ENCODE results near the gene EPM2A. TPM values are rescaled to one million over a fixed set of nuclear protein-coding genes. Genes with fewer than 3 reads are reported as not detected.

Gene EPM2A
- total and polyA plus RNA-seq, 2 donors (not counting 3 experiments of a cell fraction or from before 2014, with no cell fraction given) = 3.1 to 4.8 TPM

- no peak for FAIRE-seq
- no peaks in the 10 kb centered on the region for H3K36me3 ChIP-seq (ENCODE audit: control insufficient read depth in 2 of 2, extremely low read depth in 1 of 2, insufficient read depth in 2 of 2, low read length in 2 of 2)
- no peak overlapping the region for H3K4me3 ChIP-seq (replicated peaks in 1 of 3; ENCODE audit: insufficient read depth in 1 of 3, low read depth in 1 of 3, low read length in 3 of 3)
- H3K4me2 ChIP-seq (ENCODE audit: insufficient read depth, low read length) = no peak overlapping the region
- H3K27ac ChIP-seq (ENCODE audit: insufficient read depth, low read depth, low read length) = no peak overlapping the region
- H2AFZ ChIP-seq (ENCODE audit: low read depth, low read length) = peak overlapping the region; percentile 62
- dilution Hi-C loops (cut with MboI; ENCODE audit: extremely low pct_ligation_motif_present, low sequenced_read_pairs) (no loop called here), intact Hi-C loops (cut with micrococcal nuclease) (no loop called here)
- ChIA-PET CTCF (no interaction called here), POLR2A (no interaction called here)
- no peaks in the 10 kb centered on the region for H3K9me3 ChIP-seq (replicated peaks; ENCODE audit: control insufficient read depth, insufficient read depth, low read length)
- peaks cover 21% of the 10 kb centered on the region for H3K4me1 ChIP-seq (ENCODE audit: control insufficient read depth, extremely low read depth, insufficient read depth, low read length)
- no peaks in the 10 kb centered on the region for H4K20me1 ChIP-seq (replicated peaks; ENCODE audit: control insufficient read depth, extremely low read depth, insufficient read depth, low read length)
- no peaks in the 10 kb centered on the region for H3K9me1 ChIP-seq (replicated peaks; ENCODE audit: control insufficient read depth, extremely low read depth, insufficient read depth, low read length)
- no peaks in the 10 kb centered on the region for H3K79me2 ChIP-seq (ENCODE audit: control insufficient read depth, insufficient read depth, low read length)
- no peak for DNase-seq (ENCODE audit: low read depth, low spot score)
- no peak overlapping the region for H3K9ac ChIP-seq (replicated peaks; ENCODE audit: extremely low read depth, insufficient read depth, low read length)
- no peak for TF ChIP-seq EZH2 (IDR thresholded peaks at IDR 0.05; ENCODE audit: borderline replicate concordance, low read depth, low read length, severe bottlenecking)
- BruUV-seq (replicated peaks) = no TSS peak
- no peaks in the 10 kb centered on the region for H3K27me3 ChIP-seq (ENCODE audit: control insufficient read depth in 2 of 2, insufficient read depth in 2 of 2, low read length in 2 of 2)
These were observed 45.8 kb downstream of the EPM2A start for GRCh38 chr6:145689529-145689928.

DNA sequence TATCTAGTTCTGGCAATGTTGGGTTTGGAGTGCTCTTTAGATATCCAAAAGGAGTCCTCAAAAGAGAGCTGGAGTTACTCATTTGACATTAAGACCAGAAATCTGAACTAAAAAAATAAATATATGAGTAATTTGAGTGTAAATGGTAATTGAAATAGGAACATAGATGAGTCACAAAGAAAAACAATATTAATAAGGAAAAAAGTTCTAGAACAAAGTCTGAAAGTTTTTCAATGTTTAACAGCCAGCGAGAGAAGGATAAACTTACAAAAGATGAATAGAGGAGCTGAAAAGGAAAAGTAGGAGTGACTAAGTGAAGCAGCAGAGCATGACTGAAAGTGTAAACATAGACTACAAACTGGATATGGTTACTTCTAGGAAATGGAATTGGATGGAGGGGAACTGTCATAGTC lies 46.8 kb downstream of the EPM2A start:
- no peaks in the 10 kb centered on the region for H3K36me3 ChIP-seq (ENCODE audit: control insufficient read depth in 2 of 2, extremely low read depth in 1 of 2, insufficient read depth in 2 of 2, low read length in 2 of 2)
- H3K4me2 ChIP-seq (ENCODE audit: insufficient read depth, low read length) = peak overlapping the region; percentile 44
- dilution Hi-C loops (cut with MboI; ENCODE audit: extremely low pct_ligation_motif_present, low sequenced_read_pairs) (no loop called here), intact Hi-C loops (cut with micrococcal nuclease) (no loop called here)
- no peaks in the 10 kb centered on the region for H3K9me1 ChIP-seq (replicated peaks; ENCODE audit: control insufficient read depth, extremely low read depth, insufficient read depth, low read length)
- H3K9me3 ChIP-seq (replicated peaks; ENCODE audit: control insufficient read depth, insufficient read depth, low read length) = no peaks in the 10 kb centered on the region
- peaks cover 21% of the 10 kb centered on the region for H3K4me1 ChIP-seq (ENCODE audit: control insufficient read depth, extremely low read depth, insufficient read depth, low read length)
- no peaks in the 10 kb centered on the region for H4K20me1 ChIP-seq (replicated peaks; ENCODE audit: control insufficient read depth, extremely low read depth, insufficient read depth, low read length)
- H3K9ac ChIP-seq (replicated peaks; ENCODE audit: extremely low read depth, insufficient read depth, low read length) = no peak overlapping the region
- ChIA-PET POLR2A (no interaction called here), CTCF (interaction anchor here (0.8 to 3.4 kb wide), 5 partner anchors 9 to 55 kb away, joined by 3 to 18 read pairs (median 5); no protein-coding TSS in a partner anchor)
- no peaks in the 10 kb centered on the region for H3K27me3 ChIP-seq (ENCODE audit: control insufficient read depth in 2 of 2, insufficient read depth in 2 of 2, low read length in 2 of 2)
- TF ChIP-seq, protein P1, sequence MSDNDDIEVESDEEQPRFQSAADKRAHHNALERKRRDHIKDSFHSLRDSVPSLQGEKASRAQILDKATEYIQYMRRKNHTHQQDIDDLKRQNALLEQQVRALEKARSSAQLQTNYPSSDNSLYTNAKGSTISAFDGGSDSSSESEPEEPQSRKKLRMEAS (IDR thresholded peaks at IDR 0.05; ENCODE audit: insufficient read depth, insufficient read length) = no peak
- TF ChIP-seq JUN (IDR thresholded peaks at IDR 0.05; ENCODE audit: borderline replicate concordance, insufficient read depth, insufficient read length, low read depth) (no peak), EZH2 (IDR thresholded peaks at IDR 0.05; ENCODE audit: borderline replicate concordance, low read depth, low read length, severe bottlenecking) (no peak), FOS (IDR thresholded peaks at IDR 0.05; ENCODE audit: borderline replicate concordance, insufficient read depth, low read length) (peak; percentile 67), GATA2 (IDR thresholded peaks at IDR 0.05; ENCODE audit: insufficient read depth, insufficient read length, low read depth, low read length) (no peak), POLR2A (IDR thresholded peaks at IDR 0.05; ENCODE audit: low read depth, low read length) (no peak), MYC (IDR thresholded peaks at IDR 0.05; ENCODE audit: low read depth, low read length) (no peak)
- TF ChIP-seq, protein P2, sequence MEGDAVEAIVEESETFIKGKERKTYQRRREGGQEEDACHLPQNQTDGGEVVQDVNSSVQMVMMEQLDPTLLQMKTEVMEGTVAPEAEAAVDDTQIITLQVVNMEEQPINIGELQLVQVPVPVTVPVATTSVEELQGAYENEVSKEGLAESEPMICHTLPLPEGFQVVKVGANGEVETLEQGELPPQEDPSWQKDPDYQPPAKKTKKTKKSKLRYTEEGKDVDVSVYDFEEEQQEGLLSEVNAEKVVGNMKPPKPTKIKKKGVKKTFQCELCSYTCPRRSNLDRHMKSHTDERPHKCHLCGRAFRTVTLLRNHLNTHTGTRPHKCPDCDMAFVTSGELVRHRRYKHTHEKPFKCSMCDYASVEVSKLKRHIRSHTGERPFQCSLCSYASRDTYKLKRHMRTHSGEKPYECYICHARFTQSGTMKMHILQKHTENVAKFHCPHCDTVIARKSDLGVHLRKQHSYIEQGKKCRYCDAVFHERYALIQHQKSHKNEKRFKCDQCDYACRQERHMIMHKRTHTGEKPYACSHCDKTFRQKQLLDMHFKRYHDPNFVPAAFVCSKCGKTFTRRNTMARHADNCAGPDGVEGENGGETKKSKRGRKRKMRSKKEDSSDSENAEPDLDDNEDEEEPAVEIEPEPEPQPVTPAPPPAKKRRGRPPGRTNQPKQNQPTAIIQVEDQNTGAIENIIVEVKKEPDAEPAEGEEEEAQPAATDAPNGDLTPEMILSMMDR (IDR thresholded peaks at IDR 0.05; ENCODE audit: extremely low read depth in 1 of 2, insufficient read depth in 1 of 2, low read depth in 1 of 2, low read length in 2 of 2) = no peak
- no peaks in the 10 kb centered on the region for H3K79me2 ChIP-seq (ENCODE audit: control insufficient read depth, insufficient read depth, low read length)
- H3K4me3 ChIP-seq (replicated peaks in 1 of 3; ENCODE audit: insufficient read depth in 1 of 3, low read depth in 1 of 3, low read length in 3 of 3) = no peak overlapping the region
- DNase-seq (ENCODE audit: low read depth, low spot score) = peak; percentile 71
- H3K27ac ChIP-seq (ENCODE audit: insufficient read depth, low read depth, low read length) = peak overlapping the region; percentile 43
- peak overlapping the region; percentile 51 for H2AFZ ChIP-seq (ENCODE audit: low read depth, low read length)
- BruUV-seq (replicated peaks) = no TSS peak
- peak; percentile 72 for FAIRE-seq
